Activated T-helper 17 cell treated with anti-CD3 and anti-CD28 coated beads, Interleukin-2, amount 50 U/mL, for 72 hours (primary cell): Measurements from ENCODE around the gene PACRG. TPM values are rescaled to one million over a fixed set of nuclear protein-coding genes. Genes with fewer than 3 reads are reported as not detected.

Experiments used
- ATAC-seq: fragments of 150-1000 bp; cut with Tn5 transposase; replicated peaks from 2 replicates; pipeline ENCODE4 v1.10.0; 2021; ENCODE audit warnings: mild to moderate bottlenecking, moderate library complexity
- H3K27ac Mint-ChIP-seq: one replicate; pipeline ENCODE4 v1.8.0; 2022; ENCODE audit warnings: mixed read lengths
- H3K27me3 Mint-ChIP-seq: one replicate; pipeline ENCODE4 v1.8.0; 2022; ENCODE audit warnings: mixed read lengths
- H3K36me3 Mint-ChIP-seq: one replicate; pipeline ENCODE4 v1.8.0; 2022; ENCODE audit warnings: low read depth, mild to moderate bottlenecking, mixed read lengths
- H3K4me1 Mint-ChIP-seq: one replicate; pipeline ENCODE4 v1.8.0; 2022; ENCODE audit warnings: mixed read lengths
- H3K4me3 Mint-ChIP-seq: one replicate; pipeline ENCODE4 v1.8.0; 2022; ENCODE audit warnings: mild to moderate bottlenecking, mixed read lengths
- H3K9me3 Mint-ChIP-seq: one replicate; pipeline ENCODE4 v1.8.0; 2022; ENCODE audit warnings: mixed read lengths
- total RNA-seq, 2 donors: library from RNA; stranded (reverse); gene quantifications; one replicate each; pipeline ENCODE4 v1.2.3, GENCODE V29; 2022

Gene PACRG
- total RNA-seq, 2 donors from 2014 or later = not detected

- H3K27ac Mint-ChIP-seq = no peak overlapping the region
- no peaks in the 10 kb centered on the region for H3K36me3 Mint-ChIP-seq
- H3K27me3 Mint-ChIP-seq = peaks cover 15% of the 10 kb centered on the region
- no peak overlapping the region for H3K4me3 Mint-ChIP-seq
- no peaks in the 10 kb centered on the region for H3K4me1 Mint-ChIP-seq
- no peak for ATAC-seq
- no peaks in the 10 kb centered on the region for H3K9me3 Mint-ChIP-seq
These were observed 463.0 kb downstream of the PACRG start for GRCh38 chr6:163190786-163191185.

- no peak for ATAC-seq
- Mint-ChIP-seq H3K36me3 (no peaks in the 10 kb centered on the region), H3K27ac (no peak overlapping the region), H3K27me3 (peaks cover 23% of the 10 kb centered on the region), H3K9me3 (no peaks in the 10 kb centered on the region), H3K4me3 (no peak overlapping the region), H3K4me1 (peaks cover 5% of the 10 kb centered on the region)
These were observed 464.1 kb downstream of the PACRG start for GRCh38 chr6:163191704-163192537.

GRCh38 chr6:163192591-163192990 is 464.8 kb downstream of the PACRG start:
- H3K27ac Mint-ChIP-seq = no peak overlapping the region
- H3K9me3 Mint-ChIP-seq = no peaks in the 10 kb centered on the region
- no peaks in the 10 kb centered on the region for H3K36me3 Mint-ChIP-seq
- peaks cover 21% of the 10 kb centered on the region for H3K27me3 Mint-ChIP-seq
- peaks cover 5% of the 10 kb centered on the region for H3K4me1 Mint-ChIP-seq
- ATAC-seq = no peak
- no peak overlapping the region for H3K4me3 Mint-ChIP-seq

GRCh38 chr6:163193326-163193725 is 465.6 kb downstream of the PACRG start:
- H3K27ac Mint-ChIP-seq = no peak overlapping the region
- no peak for ATAC-seq
- peaks cover 20% of the 10 kb centered on the region for H3K27me3 Mint-ChIP-seq
- peaks cover 5% of the 10 kb centered on the region for H3K4me1 Mint-ChIP-seq
- no peak overlapping the region for H3K4me3 Mint-ChIP-seq
- no peaks in the 10 kb centered on the region for H3K36me3 Mint-ChIP-seq
- H3K9me3 Mint-ChIP-seq = no peaks in the 10 kb centered on the region

GRCh38 chr6:163195721-163196691 is 468.2 kb downstream of the PACRG start:
- Mint-ChIP-seq H3K27ac (no peak overlapping the region), H3K9me3 (no peaks in the 10 kb centered on the region), H3K36me3 (no peaks in the 10 kb centered on the region), H3K4me3 (no peak overlapping the region), H3K4me1 (peaks cover 5% of the 10 kb centered on the region), H3K27me3 (peaks cover 18% of the 10 kb centered on the region)
- ATAC-seq = no peak

- ATAC-seq = no peak
- no peaks in the 10 kb centered on the region for H3K9me3 Mint-ChIP-seq
- H3K27me3 Mint-ChIP-seq = peaks cover 27% of the 10 kb centered on the region
- no peak overlapping the region for H3K27ac Mint-ChIP-seq
- H3K36me3 Mint-ChIP-seq = no peaks in the 10 kb centered on the region
- no peak overlapping the region for H3K4me3 Mint-ChIP-seq
- H3K4me1 Mint-ChIP-seq = peaks cover 5% of the 10 kb centered on the region
These were observed 470.1 kb downstream of the PACRG start for GRCh38 chr6:163197839-163198238.

- Mint-ChIP-seq H3K4me3 (no peak overlapping the region), H3K27me3 (peaks cover 28% of the 10 kb centered on the region), H3K4me1 (peaks cover 5% of the 10 kb centered on the region)
These were observed 470.6 kb downstream of the PACRG start for GRCh38 chr6:163198396-163198795.

GRCh38 chr6:163199371-163199770 is 471.6 kb downstream of the PACRG start:
- H3K9me3 Mint-ChIP-seq = no peaks in the 10 kb centered on the region
- H3K36me3 Mint-ChIP-seq = no peaks in the 10 kb centered on the region
- H3K27me3 Mint-ChIP-seq = peaks cover 27% of the 10 kb centered on the region
- no peak overlapping the region for H3K27ac Mint-ChIP-seq
- no peak overlapping the region for H3K4me3 Mint-ChIP-seq
- H3K4me1 Mint-ChIP-seq = peaks cover 5% of the 10 kb centered on the region
- ATAC-seq = no peak

More at GRCh38 chr6:163198396-163198795, 470.6 kb downstream of the PACRG start:
- no peak overlapping the region for H3K27ac Mint-ChIP-seq
- no peak for ATAC-seq
- no peaks in the 10 kb centered on the region for H3K36me3 Mint-ChIP-seq
- no peaks in the 10 kb centered on the region for H3K9me3 Mint-ChIP-seq

GRCh38 chr6:163200289-163200688 is 472.5 kb downstream of the PACRG start:
- no peak overlapping the region for H3K4me3 Mint-ChIP-seq
- ATAC-seq = no peak
- peaks cover 29% of the 10 kb centered on the region for H3K27me3 Mint-ChIP-seq
- H3K9me3 Mint-ChIP-seq = no peaks in the 10 kb centered on the region
- no peak overlapping the region for H3K27ac Mint-ChIP-seq
- H3K36me3 Mint-ChIP-seq = no peaks in the 10 kb centered on the region
- H3K4me1 Mint-ChIP-seq = peaks cover 5% of the 10 kb centered on the region

GRCh38 chr6:163200694-163201093 is 472.9 kb downstream of the PACRG start:
- H3K36me3 Mint-ChIP-seq = no peaks in the 10 kb centered on the region
- ATAC-seq = no peak
- H3K27me3 Mint-ChIP-seq = peaks cover 29% of the 10 kb centered on the region
- H3K4me1 Mint-ChIP-seq = peaks cover 5% of the 10 kb centered on the region
- H3K4me3 Mint-ChIP-seq = no peak overlapping the region
- H3K9me3 Mint-ChIP-seq = no peaks in the 10 kb centered on the region
- no peak overlapping the region for H3K27ac Mint-ChIP-seq

- no peaks in the 10 kb centered on the region for H3K36me3 Mint-ChIP-seq
- no peak overlapping the region for H3K4me3 Mint-ChIP-seq
- no peak overlapping the region for H3K27ac Mint-ChIP-seq
- peaks cover 21% of the 10 kb centered on the region for H3K27me3 Mint-ChIP-seq
- peaks cover 3% of the 10 kb centered on the region for H3K9me3 Mint-ChIP-seq
- no peak for ATAC-seq
- H3K4me1 Mint-ChIP-seq = peaks cover under 1% of the 10 kb centered on the region
These were observed 474.1 kb downstream of the PACRG start for GRCh38 chr6:163201855-163202254.

- no peak for ATAC-seq
- Mint-ChIP-seq H3K9me3 (peaks cover 3% of the 10 kb centered on the region), H3K4me3 (no peak overlapping the region), H3K4me1 (no peaks in the 10 kb centered on the region), H3K27ac (no peak overlapping the region), H3K36me3 (no peaks in the 10 kb centered on the region), H3K27me3 (peaks cover 18% of the 10 kb centered on the region)
These were observed 478.4 kb downstream of the PACRG start for GRCh38 chr6:163206196-163206595.

- no peak for ATAC-seq
- Mint-ChIP-seq H3K27ac (no peak overlapping the region), H3K27me3 (peaks cover 7% of the 10 kb centered on the region)
These were observed 479.9 kb downstream of the PACRG start for GRCh38 chr6:163207431-163208383.

GRCh38 chr6:163209005-163209404 is 481.2 kb downstream of the PACRG start:
- Mint-ChIP-seq H3K9me3 (peaks cover 12% of the 10 kb centered on the region), H3K36me3 (no peaks in the 10 kb centered on the region), H3K4me1 (no peaks in the 10 kb centered on the region), H3K27ac (no peak overlapping the region), H3K27me3 (peaks cover 5% of the 10 kb centered on the region), H3K4me3 (no peak overlapping the region)
- no peak for ATAC-seq

More at GRCh38 chr6:163207431-163208383, 479.9 kb downstream of the PACRG start:
- H3K36me3 Mint-ChIP-seq = no peaks in the 10 kb centered on the region
- peaks cover 12% of the 10 kb centered on the region for H3K9me3 Mint-ChIP-seq
- H3K4me3 Mint-ChIP-seq = no peak overlapping the region
- no peaks in the 10 kb centered on the region for H3K4me1 Mint-ChIP-seq
